HepG2 (cell line): ENCODE results near the gene SECTM1. TPM values are rescaled to one million over a fixed set of nuclear protein-coding genes. Genes with fewer than 3 reads are reported as not detected.

Experiments
- CHD2 ChIP-seq: IDR thresholded peaks from 2 replicates; pipeline ENCODE4 v1.6.1; 2011; ENCODE audit warnings: low read depth, low read length, improper control_type of control experiment
- DPF2 ChIP-seq: sonication (generic); formaldehyde crosslinking; IDR thresholded peaks from 2 replicates; pipeline ENCODE4 v1.4.0; 2020; ENCODE audit warnings: mild to moderate bottlenecking, low read depth, missing genetic modification reagents, borderline replicate concordance
- GATAD2A ChIP-seq: IDR thresholded peaks from 2 replicates; pipeline ENCODE4 v1.6.1; 2016
- HIC2 ChIP-seq: sonication (generic); formaldehyde crosslinking; IDR thresholded peaks from 2 replicates; pipeline ENCODE4 v1.9.0; 2022; ENCODE audit warnings: low read depth, missing genetic modification reagents
- HNF4A ChIP-seq: sonication (generic); formaldehyde crosslinking; IDR thresholded peaks from 2 replicates; pipeline ENCODE4 v1.4.0; 2020; ENCODE audit warnings: missing genetic modification reagents
- KLF11 ChIP-seq: IDR thresholded peaks from 2 replicates; pipeline ENCODE4 v1.6.1; 2016; ENCODE audit warnings: missing compliant biosample characterization
- POLR2AphosphoS2 ChIP-seq: IDR thresholded peaks from 2 replicates; pipeline ENCODE4 v1.6.1; 2011; ENCODE audit warnings: low read depth, low read length, improper control_type of control experiment
- SKIL ChIP-seq: sonication (generic); formaldehyde crosslinking; IDR thresholded peaks from 2 replicates; pipeline ENCODE4 v1.8.0; 2022; ENCODE audit warnings: missing genetic modification reagents, mild to moderate bottlenecking, moderate library complexity, borderline replicate concordance
- THRA ChIP-seq: sonication (generic); formaldehyde crosslinking; IDR thresholded peaks from 2 replicates; pipeline ENCODE4 v1.4.0; 2020; ENCODE audit warnings: missing genetic modification reagents, borderline replicate concordance
- XRCC5 ChIP-seq: fragments of 200-400 bp; formaldehyde crosslinking; optimal IDR thresholded peaks from 2 replicates; pipeline ENCODE3; 2017; ENCODE audit warnings: mild to moderate bottlenecking, low read length
- ZBTB38 ChIP-seq: sonication (generic); formaldehyde crosslinking; IDR thresholded peaks from 2 replicates; pipeline ENCODE4 v1.5.1; 2020; ENCODE audit warnings: mild to moderate bottlenecking, missing genetic modification reagents
- ZNF281 ChIP-seq: sonication (generic); formaldehyde crosslinking; IDR thresholded peaks from 2 replicates; pipeline ENCODE4 v1.4.0; 2020; ENCODE audit warnings: missing genetic modification reagents, borderline replicate concordance
- ZNF317 ChIP-seq: sonication (generic); formaldehyde crosslinking; IDR thresholded peaks from 2 replicates; pipeline ENCODE4 v1.5.0; 2020; ENCODE audit warnings: mild to moderate bottlenecking, missing genetic modification reagents
- ZNF543 ChIP-seq: sonication (generic); formaldehyde crosslinking; IDR thresholded peaks from 2 replicates; pipeline ENCODE4 v1.4.0; 2020; ENCODE audit warnings: mild to moderate bottlenecking, missing genetic modification reagents
- ZNF556 ChIP-seq: sonication (generic); formaldehyde crosslinking; IDR thresholded peaks from 2 replicates; pipeline ENCODE4 v1.4.0; 2020; ENCODE audit warnings: mild to moderate bottlenecking, missing genetic modification reagents, borderline replicate concordance
- ZNF629 ChIP-seq: sonication (generic); formaldehyde crosslinking; conservative IDR thresholded peaks from 2 replicates; pipeline ENCODE4 v1.5.0; 2020; ENCODE audit warnings: missing genetic modification reagents
- ZNF678 ChIP-seq: sonication (generic); formaldehyde crosslinking; IDR thresholded peaks from 2 replicates; pipeline ENCODE4 v1.4.0; 2020; ENCODE audit warnings: mild to moderate bottlenecking, missing genetic modification reagents
- ZNF777 ChIP-seq: sonication (generic); formaldehyde crosslinking; IDR thresholded peaks from 2 replicates; pipeline ENCODE4 v1.4.0; 2020; ENCODE audit warnings: missing genetic modification reagents
- ZSCAN25 ChIP-seq: sonication (generic); formaldehyde crosslinking; IDR thresholded peaks from 2 replicates; pipeline ENCODE4 v1.8.0; 2022; ENCODE audit warnings: mild to moderate bottlenecking, missing genetic modification reagents
- polyA plus RNA-seq, 8 experiments: library from polyadenylated mRNA; depleted of rRNA in 3 of 8; stranded (reverse) in 7 of 8; unstranded in 1 of 8; fragments of >200 nt; fragmentation: Illumina TruSeq in 4 of 8; extraction: Trizol in 4 of 8; gene quantifications; 2 replicates each; pipeline versions ENCODE4 v1.2.1 to v1.2.3, GENCODE V29; 2011 to 2016; ENCODE audit warnings: low read depth in 4 of 8, missing spikeins in 1 of 8, mixed read lengths in 1 of 8; ENCODE audit not compliant: insufficient read depth in 1 of 8
- total RNA-seq, 5 experiments: library from RNA; depleted of rRNA; stranded (reverse); fragments of >200 nt; fragmentation: Illumina TruSeq; extraction: Trizol; gene quantifications; 2 replicates each; pipeline ENCODE4 v1.2.3, GENCODE V29; 2016; ENCODE audit warnings: low read depth in 1 of 5

The SECTM1 gene
- total and polyA plus RNA-seq, 2 of the 13 experiments (the other 11 are each of a cell fraction or from before 2014, with no cell fraction given): 3.5 to 5.3 TPM

- TF ChIP-seq ZNF281 (CRISPR knock-in tag): peak; percentile 95
- peak; percentile 97 for TF ChIP-seq ZNF629 (CRISPR knock-in tag)
- peak; percentile 73 for TF ChIP-seq GATAD2A (CRISPR knock-in tag)
- TF ChIP-seq HIC2: 0 out of 2 replicates have a peak, but pooled peaks have one; percentile 6
- TF ChIP-seq ZNF777 (CRISPR knock-in tag): no peak
- TF ChIP-seq ZSCAN25 (CRISPR knock-in tag): 0 out of 2 replicates have a peak, but pooled peaks have one; percentile 31
- peak; percentile 60; the same call in 1 of the 2 replicates for TF ChIP-seq ZNF556 (CRISPR knock-in tag)
- TF ChIP-seq HNF4A (CRISPR knock-in tag): peak; percentile 78
- peak; percentile 45; the same call in 1 of the 2 replicates for TF ChIP-seq CHD2
- peak; percentile 73; the same call in 1 of the 2 replicates for TF ChIP-seq ZBTB38
- no peak for TF ChIP-seq POLR2AphosphoS2
- peak; percentile 74; the same call in 1 of the 2 replicates for TF ChIP-seq SKIL (CRISPR knock-in tag)
- no peak for TF ChIP-seq ZNF543
- TF ChIP-seq THRA: peak; percentile 58; the same call in 1 of the 2 replicates
- TF ChIP-seq ZNF678 (CRISPR knock-in tag): 0 out of 2 replicates have a peak, but pooled peaks have one; percentile 54
- peak; percentile 12 for TF ChIP-seq XRCC5
- peak; percentile 66; the same call in 1 of the 2 replicates for TF ChIP-seq ZNF317
- TF ChIP-seq KLF11 (CRISPR knock-in tag): peak; percentile 76; the same call in 1 of the 2 replicates
- TF ChIP-seq DPF2 (CRISPR knock-in tag): no peak
These were observed 23.7 kb downstream of the SECTM1 start (continued) for GRCh38 chr17:82309656-82310570.
